GM12878 (cell line): ENCODE measurements around the gene ASCC1. TPM values are rescaled to one million over a fixed set of nuclear protein-coding genes. Genes with fewer than 3 reads are reported as not detected.
"Not testable (repeated sequence)": the region's sequence is repeated elsewhere in the genome, so short reads cannot be mapped to it uniquely, and the experiment has no call there.

Experiments
- ATAC-seq: fragments of 200-7000 bp; cut with Tn5 transposase; 3 replicates; pipeline ENCODE4 v1.9.1; 2020; ENCODE audit warnings: mild to moderate bottlenecking, moderate library complexity
- BruUV-seq: library from RNA; stranded (reverse); fragments of 400-500 nt; replicated peaks from 2 replicates; lab custom pipeline; 2021; lab: Mats Ljungman, UMichigan
- CTCF ChIA-PET: fragments of 300-600 bp; sonication (Branson Sonifier 250); formaldehyde crosslinking; extraction: SDS; loops from one replicate; lab custom pipeline; 2021; ENCODE audit warnings: inconsistent platforms; lab: Yijun Ruan, JAX
- POLR2A ChIA-PET: fragments of 350-600 bp; formaldehyde crosslinking; extraction: SDS; loops from one replicate; lab custom pipeline; 2021; ENCODE audit warnings: inconsistent platforms; lab: Charles Lee
- RAD21 ChIA-PET: fragments of 300-600 bp; sonication (Branson Sonifier 250); formaldehyde crosslinking; loops from one replicate; lab custom pipeline; 2023; ENCODE audit warnings: antibody characterized with exemption; ENCODE audit not compliant: unreplicated experiment; lab: Charles Lee
- SMC1A ChIA-PET: fragments of 300-600 bp; sonication (Branson Sonifier 250); formaldehyde crosslinking; loops from one replicate; lab custom pipeline; 2023; ENCODE audit not compliant: unreplicated experiment, uncharacterized antibody; lab: Charles Lee
- DNase-seq: peaks from one replicate; pipeline ENCODE4 v3.0.0-alpha.2; 2011; ENCODE audit warnings: low read depth, low spot score
- FAIRE-seq: peaks from 3 replicates; lab custom pipeline; 2011; peaks lifted over from hg19 to GRCh38; lab: Jason Lieb, UNC
- H2AFZ ChIP-seq: 2 replicates; pipeline ENCODE4 v1.6.0; 2011; ENCODE audit warnings: low read depth, low read length, control low read depth; ENCODE audit not compliant: control insufficient read depth
- H3K27ac ChIP-seq: 2 replicates; pipeline ENCODE4 v1.5.1; 2011; ENCODE audit warnings: control low read depth; ENCODE audit not compliant: control insufficient read depth, insufficient read depth
- H3K27me3 ChIP-seq, 2 experiments: replicated peaks in 1 of 2; 2 replicates each; pipeline versions ENCODE4 v1.6.0 to v1.6.1; 2011; ENCODE audit warnings: low read length in 1 of 2; ENCODE audit not compliant: control insufficient read depth in 2 of 2, insufficient read depth in 2 of 2
- H3K36me3 ChIP-seq, 2 experiments: 2 replicates each; pipeline ENCODE4 v1.5.1; 2011; ENCODE audit warnings: low read length in 1 of 2; ENCODE audit not compliant: control insufficient read depth in 2 of 2, insufficient read depth in 2 of 2
- H3K4me1 ChIP-seq: 2 replicates; pipeline ENCODE4 v1.6.1; 2011; ENCODE audit warnings: mild to moderate bottlenecking, low read length, moderate library complexity, mixed read lengths; ENCODE audit not compliant: control insufficient read depth, insufficient read depth
- H3K4me2 ChIP-seq: 2 replicates; pipeline ENCODE4 v1.6.0; 2011; ENCODE audit warnings: control low read depth; ENCODE audit not compliant: control insufficient read depth, insufficient read depth
- H3K4me3 ChIP-seq: fragments of 200-600 bp; sonication (generic); 2 replicates; pipeline ENCODE4 v1.5.1; 2016
- H3K79me2 ChIP-seq: 2 replicates; pipeline ENCODE4 v1.6.0; 2011; ENCODE audit warnings: low read length; ENCODE audit not compliant: control insufficient read depth, insufficient read depth
- H3K9ac ChIP-seq: 2 replicates; pipeline ENCODE4 v1.8.0; 2011; ENCODE audit warnings: low read length, control low read depth, mixed read lengths; ENCODE audit not compliant: control insufficient read depth, insufficient read depth
- H3K9me3 ChIP-seq: replicated peaks from 3 replicates; pipeline ENCODE4 v1.5.1; 2011; ENCODE audit warnings: mild to moderate bottlenecking, low read length; ENCODE audit not compliant: control insufficient read depth, insufficient read depth
- H4K20me1 ChIP-seq: 2 replicates; pipeline ENCODE4 v1.6.0; 2011; ENCODE audit not compliant: control insufficient read depth, insufficient read depth
- ATF7 ChIP-seq: fragments of 450-650 bp; IDR thresholded peaks from 2 replicates; pipeline ENCODE4 v1.6.1; 2016; ENCODE audit warnings: low read depth, mild to moderate bottlenecking
- BACH1 ChIP-seq: fragments of 450-650 bp; IDR thresholded peaks from 2 replicates; pipeline ENCODE4 v1.6.1; 2017; ENCODE audit warnings: mild to moderate bottlenecking, borderline replicate concordance
- DPF2 ChIP-seq: fragments of 450-650 bp; IDR thresholded peaks from 2 replicates; pipeline ENCODE4 v1.6.1; 2017; ENCODE audit warnings: mild to moderate bottlenecking
- EED ChIP-seq: sonication (generic); IDR thresholded peaks from 2 replicates; pipeline ENCODE4 v1.6.1; 2016; ENCODE audit warnings: antibody characterized with exemption, low read depth
- IRF4 ChIP-seq: IDR thresholded peaks from 2 replicates; pipeline ENCODE4 v1.6.1; 2011; ENCODE audit warnings: low read depth, low read length
- LARP7 ChIP-seq: fragments of 450-650 bp; IDR thresholded peaks from 2 replicates; pipeline ENCODE4 v1.6.1; 2017; ENCODE audit warnings: mild to moderate bottlenecking
- MLLT1 ChIP-seq: fragments of 450-650 bp; IDR thresholded peaks from 2 replicates; pipeline ENCODE4 v1.6.1; 2016; ENCODE audit warnings: mild to moderate bottlenecking
- NBN ChIP-seq: fragments of 450-650 bp; IDR thresholded peaks from 2 replicates; pipeline ENCODE4 v1.6.1; 2016
- POLR2A ChIP-seq: IDR thresholded peaks from 2 replicates; pipeline ENCODE4 v1.6.1; 2011; ENCODE audit warnings: low read depth, mild to moderate bottlenecking, low read length
- STAT3 ChIP-seq: IDR thresholded peaks from 2 replicates; pipeline ENCODE4 v1.6.1; 2011; ENCODE audit warnings: low read depth, low read length, improper control_type of control experiment
- SUZ12 ChIP-seq: fragments of 200-600 bp; sonication (generic); IDR thresholded peaks from one replicate; pipeline ENCODE4 v1.6.1; 2018; ENCODE audit warnings: antibody characterized with exemption, mild to moderate bottlenecking; ENCODE audit not compliant: unreplicated experiment
- WRNIP1 ChIP-seq: IDR thresholded peaks from 2 replicates; pipeline ENCODE4 v1.6.1; 2011; ENCODE audit warnings: low read depth, low read length, improper control_type of control experiment, borderline replicate concordance
- ZNF24 ChIP-seq: fragments of 450-650 bp; IDR thresholded peaks from 2 replicates; pipeline ENCODE4 v1.6.1; 2017; ENCODE audit warnings: antibody characterized with exemption, mild to moderate bottlenecking
- WGBS: methylation state at CpG from one replicate; pipeline ENCODE4 v1.1.6; 2016; ENCODE audit warnings: low lambda C conversion rate; ENCODE audit not compliant: insufficient replicate concordance, insufficient coverage; ENCODE audit errors: missing lambda C conversion rate; 5-methylcytosine and 5-hydroxymethylcytosine counted together
- in situ Hi-C: fragments of 300-500 bp; cut with MboI; formaldehyde crosslinking; loops from 9 replicates; pipeline ENCODE4 v1.14.3; 2018; ENCODE audit warnings: mixed read lengths
- intact Hi-C: fragments of 100-400 bp; cut with micrococcal nuclease; formaldehyde crosslinking; loops from one replicate; pipeline ENCODE4 v1.14.2; 2022; ENCODE audit not compliant: unreplicated experiment
- polyA plus RNA-seq, 11 experiments: library from polyadenylated mRNA; depleted of rRNA in 4 of 11; unstranded in 6 of 11; stranded (reverse) in 5 of 11; fragments of >200 nt; fragmentation: Nextera tagmentation in 4 of 11; fragmentation: Illumina TruSeq in 1 of 11; extraction: Ambion mirVana in 4 of 11; extraction: Trizol in 1 of 11; gene quantifications; 1 replicate in 1 of 11; 2 replicates in 10 of 11; pipeline versions ENCODE4 v1.2.1 to v1.2.3, GENCODE V29; 2011 to 2016; ENCODE audit warnings: inconsistent platforms in 2 of 11, missing spikeins in 2 of 11, low read depth in 1 of 11
- total RNA-seq, 4 experiments: library from RNA; depleted of rRNA in 3 of 4; stranded (reverse); fragments of >200 nt in 3 of 4; fragmentation: Illumina TruSeq in 1 of 4; extraction: Trizol in 1 of 4; gene quantifications; 2 replicates each; pipeline versions ENCODE4 v1.2.1 to v1.2.3, GENCODE V29; 2013 to 2021

The ASCC1 gene
- total and polyA plus RNA-seq, 10 of the 15 experiments (the other 5 are each of a cell fraction or from before 2014, with no cell fraction given): 23.3 to 80.6 (median 42.8) TPM

DNA sequence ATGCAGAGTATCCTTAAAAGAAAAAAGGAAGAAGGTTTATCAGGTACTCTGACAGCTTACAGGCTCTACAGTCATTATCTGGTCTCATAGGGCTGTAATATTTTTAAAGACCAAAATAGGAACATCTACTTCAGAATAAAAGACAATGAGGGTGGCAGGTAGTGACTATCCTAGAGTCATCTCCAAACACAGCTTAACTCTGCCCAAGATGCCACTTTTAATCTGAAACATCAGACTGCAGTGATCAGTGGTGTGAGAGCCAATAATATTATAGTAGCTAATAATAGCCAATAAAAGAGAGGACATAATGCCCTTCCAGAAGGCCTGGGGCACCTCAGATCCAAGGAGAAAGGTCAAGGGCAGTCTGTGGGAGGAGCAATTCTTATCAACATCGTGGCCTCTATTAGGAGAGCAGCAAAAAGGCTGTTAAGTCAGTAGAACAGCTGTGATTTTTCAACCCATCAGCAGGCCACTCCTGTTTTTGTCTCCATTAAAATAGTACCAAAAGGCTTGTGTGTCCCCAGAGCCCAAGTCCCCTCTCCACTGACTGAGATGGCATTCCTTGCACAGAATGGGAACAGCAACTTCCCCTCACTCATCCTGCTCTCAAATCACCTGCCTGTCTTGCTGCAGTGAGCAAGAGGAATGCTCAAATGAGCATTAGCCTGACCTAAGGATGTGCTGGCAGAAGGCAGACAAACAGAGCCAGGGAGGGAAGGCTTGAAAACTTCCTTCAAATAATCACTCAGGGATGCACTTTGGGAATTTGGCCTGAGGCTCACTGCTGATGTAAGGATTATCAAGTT, 107.0 kb downstream of the ASCC1 start:
- CTCF ChIA-PET: interaction anchor here (0.8 to 1.9 kb wide), 6 partner anchors 10 to 235 kb away, joined by 3 to 8 read pairs (median 4); no protein-coding TSS in a partner anchor
- intact Hi-C loops: no loop called here
- no peak overlapping the region for H3K4me2 ChIP-seq
- RAD21 ChIA-PET: interaction anchor here (0.9 kb wide), 1 partner anchor 61 kb away, joined by 3 read pairs; no protein-coding TSS in a partner anchor
- TF ChIP-seq EED (no peak), POLR2A (no peak), WRNIP1 (no peak), IRF4 (no peak), BACH1 (no peak), LARP7 (no peak), ZNF24 (no peak), STAT3 (no peak), MLLT1 (no peak), NBN (no peak), SUZ12 (no peak), ATF7 (no peak), DPF2 (no peak)
- TF ChIP-seq, all 136 proteins: peak for 0
- POLR2A ChIA-PET: no interaction called here
- H3K4me1 ChIP-seq: peaks cover 5% of the 10 kb centered on the region; the same call in 1 of the 2 replicates
- H4K20me1 ChIP-seq: no peaks in the 10 kb centered on the region
- 80% methylated on average over 1 of the region's 1 CpG for WGBS
- no peaks in the 10 kb centered on the region for H3K9me3 ChIP-seq
- H2AFZ ChIP-seq: no peak overlapping the region
- DNase-seq (no peak), FAIRE-seq (no peak), ATAC-seq (no peak)
- peaks cover 0 to 11% of the 10 kb centered on the region in 2 experiments; a peak in 2 of 4 replicates for H3K36me3 ChIP-seq
- H3K27me3 ChIP-seq: no peaks in the 10 kb centered on the region
- in situ Hi-C loops: no loop called here
- H3K9ac ChIP-seq: no peak overlapping the region
- no peaks in the 10 kb centered on the region for H3K79me2 ChIP-seq
- H3K27ac ChIP-seq: no peak overlapping the region
- H3K4me3 ChIP-seq: no peak overlapping the region
- SMC1A ChIA-PET: interaction anchor here (0.8 to 2.3 kb wide), 7 partner anchors 9 to 213 kb away, joined by 3 to 9 read pairs (median 4); no protein-coding TSS in a partner anchor
- BruUV-seq: no TSS peak

GRCh38 chr10:72108004-72108370, 108.1 kb downstream of the ASCC1 start:
- H3K4me3 ChIP-seq, intact Hi-C loops, H3K9me3 ChIP-seq, H3K4me2 ChIP-seq, H3K27ac ChIP-seq, BruUV-seq, in situ Hi-C loops, H2AFZ ChIP-seq, FAIRE-seq, H3K4me1 ChIP-seq, H4K20me1 ChIP-seq, H3K79me2 ChIP-seq, H3K9ac ChIP-seq, DNase-seq, H3K27me3 ChIP-seq, ATAC-seq: not testable (repeated sequence)
- ChIA-PET SMC1A (interaction anchor here (0.6 to 2.3 kb wide), 6 partner anchors 14 to 212 kb away, joined by 3 to 9 read pairs (median 4); no protein-coding TSS in a partner anchor), POLR2A (interaction anchor here (0.6 kb wide), 2 partner anchors 32 to 206 kb away, joined by 4 to 5 read pairs; no protein-coding TSS in a partner anchor), RAD21 (interaction anchor here (0.7 to 0.9 kb wide), 2 partner anchors 60 to 78 kb away, joined by 3 read pairs; no protein-coding TSS in a partner anchor), CTCF (interaction anchor here (0.7 to 1.9 kb wide), 6 partner anchors 9 to 236 kb away, joined by 3 to 8 read pairs (median 4); no protein-coding TSS in a partner anchor)
- H3K36me3 ChIP-seq: peaks cover 0 to 11% of the 10 kb centered on the region in 2 experiments; a peak in 2 of 4 replicates
- 100% methylated on average over 3 of the region's 3 CpGs for WGBS
